ENCODE data around the gene FCGR3B.
"Not testable (repeated sequence)": the region's sequence is repeated elsewhere in the genome, so short reads cannot be mapped to it uniquely, and the experiment has no call there.

DNA sequence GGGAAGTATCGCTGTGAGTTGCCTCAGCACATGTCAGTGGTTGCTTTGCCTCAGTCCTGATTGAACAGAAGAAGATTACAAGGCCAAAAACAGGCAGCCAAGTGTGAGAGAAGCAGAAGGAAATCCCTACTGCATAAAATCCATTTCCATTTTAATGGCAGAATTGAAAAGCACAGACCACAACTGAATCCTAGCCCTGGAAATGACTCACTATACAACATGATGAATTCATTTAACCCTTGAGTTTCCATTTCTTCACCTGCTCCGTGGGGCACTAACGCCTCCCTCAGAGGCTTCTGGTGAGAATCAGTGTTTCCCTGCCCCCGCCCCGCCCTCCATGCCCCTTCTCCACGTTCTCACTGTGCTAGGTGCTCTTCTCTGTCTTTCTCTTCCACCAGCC lies 41.1 kb downstream of the FCGR3B start:
- TF ChIP-seq, protein P1, sequence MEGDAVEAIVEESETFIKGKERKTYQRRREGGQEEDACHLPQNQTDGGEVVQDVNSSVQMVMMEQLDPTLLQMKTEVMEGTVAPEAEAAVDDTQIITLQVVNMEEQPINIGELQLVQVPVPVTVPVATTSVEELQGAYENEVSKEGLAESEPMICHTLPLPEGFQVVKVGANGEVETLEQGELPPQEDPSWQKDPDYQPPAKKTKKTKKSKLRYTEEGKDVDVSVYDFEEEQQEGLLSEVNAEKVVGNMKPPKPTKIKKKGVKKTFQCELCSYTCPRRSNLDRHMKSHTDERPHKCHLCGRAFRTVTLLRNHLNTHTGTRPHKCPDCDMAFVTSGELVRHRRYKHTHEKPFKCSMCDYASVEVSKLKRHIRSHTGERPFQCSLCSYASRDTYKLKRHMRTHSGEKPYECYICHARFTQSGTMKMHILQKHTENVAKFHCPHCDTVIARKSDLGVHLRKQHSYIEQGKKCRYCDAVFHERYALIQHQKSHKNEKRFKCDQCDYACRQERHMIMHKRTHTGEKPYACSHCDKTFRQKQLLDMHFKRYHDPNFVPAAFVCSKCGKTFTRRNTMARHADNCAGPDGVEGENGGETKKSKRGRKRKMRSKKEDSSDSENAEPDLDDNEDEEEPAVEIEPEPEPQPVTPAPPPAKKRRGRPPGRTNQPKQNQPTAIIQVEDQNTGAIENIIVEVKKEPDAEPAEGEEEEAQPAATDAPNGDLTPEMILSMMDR (IDR thresholded peaks at IDR 0.05) = not testable (repeated sequence)
- TF ChIP-seq POLR2A (IDR thresholded peaks at IDR 0.05) = not testable (repeated sequence)

Data from testis (tissue), 2 donors.